Panc1 (cell line): ENCODE data around the gene GDPD3. TPM values are rescaled to one million over a fixed set of nuclear protein-coding genes. Genes with fewer than 3 reads are reported as not detected.

Experiments
- ATAC-seq: fragments of 200-7000 bp; cut with Tn5 transposase; 2 replicates; pipeline ENCODE4 v1.9.1; 2020; ENCODE audit warnings: mild to moderate bottlenecking, moderate library complexity
- BruUV-seq: library from RNA; stranded (reverse); fragments of 400-500 nt; replicated peaks from 2 replicates; lab custom pipeline; 2021; lab: Mats Ljungman, UMichigan
- CTCF ChIA-PET: fragments of 300-600 bp; sonication (Branson Sonifier 250); formaldehyde crosslinking; loops from one replicate; lab custom pipeline; 2022; ENCODE audit warnings: antibody characterized with exemption; lab: Charles Lee
- POLR2A ChIA-PET: fragments of 300-600 bp; sonication (Branson Sonifier 250); formaldehyde crosslinking; loops from one replicate; lab custom pipeline; 2022; ENCODE audit warnings: antibody characterized with exemption; lab: Charles Lee
- DNase-seq: peaks from one replicate; pipeline ENCODE4 v3.0.0-alpha.2; 2010; ENCODE audit warnings: low read depth, low spot score
- H3K27ac ChIP-seq: 2 replicates; pipeline ENCODE4 v1.5.1; 2011; ENCODE audit warnings: mild to moderate bottlenecking, low read length, inconsistent platforms
- H3K27me3 ChIP-seq: fragments of 200-500 bp; sonication (Bioruptor generic); 2 replicates; pipeline ENCODE4 v1.6.0; 2014; ENCODE audit warnings: low read length, inconsistent platforms; ENCODE audit not compliant: control insufficient read depth, insufficient read depth
- H3K36me3 ChIP-seq: fragments of 200-500 bp; sonication (Bioruptor generic); 2 replicates; pipeline ENCODE4 v1.5.1; 2014; ENCODE audit warnings: inconsistent platforms, mild to moderate bottlenecking, low read length, moderate library complexity; ENCODE audit not compliant: control insufficient read depth, insufficient read depth
- H3K4me1 ChIP-seq: 2 replicates; pipeline ENCODE4 v1.5.1; 2011; ENCODE audit warnings: inconsistent platforms, mild to moderate bottlenecking, low read length, moderate library complexity; ENCODE audit not compliant: control insufficient read depth, insufficient read depth
- H3K4me3 ChIP-seq, 2 experiments: 2 replicates each; pipeline ENCODE4 v1.5.1; 2011 to 2012; ENCODE audit warnings: low read depth in 2 of 2, low read length in 2 of 2, mild to moderate bottlenecking in 2 of 2, inconsistent platforms in 1 of 2, moderate library complexity in 1 of 2
- H3K9me3 ChIP-seq: fragments of 200-500 bp; sonication (Bioruptor generic); 2 replicates; pipeline ENCODE4 v1.5.1; 2014; ENCODE audit warnings: low read depth, mild to moderate bottlenecking, inconsistent platforms, low read length, moderate library complexity; ENCODE audit not compliant: control insufficient read depth, insufficient read depth
- CTCF ChIP-seq: fragments of 450-650 bp; IDR thresholded peaks from 2 replicates; pipeline ENCODE4 v1.5.1; 2017; ENCODE audit warnings: mild to moderate bottlenecking
- POLR2AphosphoS5 ChIP-seq: IDR thresholded peaks from 2 replicates; pipeline ENCODE4 v1.6.1; 2012; ENCODE audit warnings: mild to moderate bottlenecking, low read depth, low read length, moderate library complexity
- REST ChIP-seq, 2 experiments: IDR thresholded peaks; 2 replicates each; pipeline ENCODE4 v1.6.1; 2011 to 2012; ENCODE audit warnings: low read depth in 2 of 2, control low read depth in 1 of 2, low read length in 1 of 2, mild to moderate bottlenecking in 1 of 2, moderate library complexity in 1 of 2; ENCODE audit not compliant: insufficient read depth in 1 of 2
- SIN3A ChIP-seq: IDR thresholded peaks from 2 replicates; pipeline ENCODE4 v1.6.1; 2012; ENCODE audit warnings: low read depth, mild to moderate bottlenecking, low read length, moderate library complexity, borderline replicate concordance; ENCODE audit not compliant: insufficient read depth
- TCF7L2 ChIP-seq: IDR thresholded peaks from 2 replicates; pipeline ENCODE4 v1.6.1; 2011; ENCODE audit warnings: mild to moderate bottlenecking, low read depth, low read length, inconsistent platforms
- in situ Hi-C: cut with HindIII; loops from 2 replicates; pipeline ENCODE4 v1.10.0; 2016; ENCODE audit warnings: low sequenced_read_pairs, low pct_unique_long_range_greater_than_20kb
- intact Hi-C: fragments of 100-400 bp; cut with micrococcal nuclease; formaldehyde crosslinking; loops from one replicate; pipeline ENCODE4 v1.10.0; 2022; ENCODE audit not compliant: unreplicated experiment
- total RNA-seq: library from RNA; stranded (reverse); gene quantifications from one replicate; pipeline ENCODE4 v1.2.1, GENCODE V29; 2021; ENCODE audit not compliant: unreplicated experiment

The GDPD3 gene
- total RNA-seq, 1 experiment from 2014 or later = 2.5 TPM

- H3K27ac ChIP-seq = peak overlapping the region; percentile 96
- H3K27me3 ChIP-seq = no peaks in the 10 kb centered on the region
- peaks cover 43% of the 10 kb centered on the region for H3K4me1 ChIP-seq
- ATAC-seq = no peak
- intact Hi-C loops = no loop called here
- no peaks in the 10 kb centered on the region for H3K9me3 ChIP-seq
- POLR2A ChIA-PET = interaction anchor here (0.5 kb wide), 1 partner anchor 105 kb away, joined by 10 read pairs; no protein-coding TSS in a partner anchor
- DNase-seq = no peak
- in situ Hi-C loops = no loop called here
- no TSS peak for BruUV-seq
- peak overlapping the region; percentile 90 to 92 for H3K4me3 ChIP-seq
- CTCF ChIA-PET = no interaction called here
- H3K36me3 ChIP-seq = peaks cover 35% of the 10 kb centered on the region
- TF ChIP-seq SIN3A = no peak
- no peak for TF ChIP-seq CTCF
- TF ChIP-seq POLR2AphosphoS5 = no peak
- no peak for TF ChIP-seq REST (IDR thresholded peaks at IDR 0.05; ENCODE audit: insufficient read depth in 1 of 2, low read depth in 2 of 2, low read length in 1 of 2)
- TF ChIP-seq TCF7L2 = no peak
Observed at GRCh38 chr16:30067584-30067916, 45.8 kb downstream of the GDPD3 start.

GRCh38 chr16:30066761-30067583 lies 46.4 kb downstream of the GDPD3 start:
- in situ Hi-C loops (no loop called here), intact Hi-C loops (no loop called here)
- no peaks in the 10 kb centered on the region for H3K27me3 ChIP-seq
- H3K4me1 ChIP-seq = peaks cover 43% of the 10 kb centered on the region
- no peak for TF ChIP-seq TCF7L2
- peak; percentile 6; the same call in 1 of the 2 replicates for TF ChIP-seq POLR2AphosphoS5
- ChIA-PET CTCF (interaction anchor here (0.6 to 0.8 kb wide), 2 partner anchors 8 to 12 kb away, joined by 3 read pairs; no protein-coding TSS in a partner anchor), POLR2A (interaction anchor here (0.5 to 0.6 kb wide), 2 partner anchors 105 to 341 kb away, joined by 5 to 10 read pairs; partner anchors contain the start of gene ZNF771)
- H3K9me3 ChIP-seq = no peaks in the 10 kb centered on the region
- H3K4me3 ChIP-seq = peak overlapping the region; percentile 90 to 92
- ATAC-seq = no peak
- no peak for DNase-seq
- peaks cover 35% of the 10 kb centered on the region for H3K36me3 ChIP-seq
- BruUV-seq = no TSS peak
- peak overlapping the region; percentile 96 for H3K27ac ChIP-seq
